C4-2B (cell line): ENCODE measurements around the gene RNF214.

Experiments used
- CTCF ChIP-seq: fragments of 450-650 bp; conservative IDR thresholded peaks from 2 replicates; pipeline ENCODE4 v1.5.1; 2017; ENCODE audit warnings: mild to moderate bottlenecking
- ZFX ChIP-seq: fragments of 450-650 bp; IDR thresholded peaks from 2 replicates; pipeline ENCODE4 v1.6.1; 2017

GRCh38 chr11:117223741-117224689, 8.5 kb upstream of the RNF214 start:
- TF ChIP-seq CTCF = no peak
- TF ChIP-seq ZFX = no peak
